ENCODE measurements around the gene SRRM5. TPM values are rescaled to one million over a fixed set of nuclear protein-coding genes. Genes with fewer than 3 reads are reported as not detected.
"Not testable (repeated sequence)": the region's sequence is repeated elsewhere in the genome, so short reads cannot be mapped to it uniquely, and the experiment has no call there.

SRRM5 gene
- total RNA-seq, 3 donors from 2014 or later, result 0.25 to 0.87 (median 0.30) TPM

- no peak for ATAC-seq
- Mint-ChIP-seq H3K4me3 (no peak overlapping the region), H3K36me3 (ENCODE audit: insufficient read depth) (no peaks in the 10 kb centered on the region), H3K9me3 (no peaks in the 10 kb centered on the region), H3K27me3 (ENCODE audit: low read depth) (peaks cover 29% of the 10 kb centered on the region), H3K4me1 (ENCODE audit: low read depth) (peaks cover 6% of the 10 kb centered on the region)
- DNase-seq, result no peak
These were observed 23.1 kb downstream of the SRRM5 start for GRCh38 chr19:43634872-43635560.

GRCh38 chr19:43635561-43635940 is 23.7 kb downstream of the SRRM5 start:
- H3K9me3 Mint-ChIP-seq; H3K36me3 Mint-ChIP-seq (ENCODE audit: insufficient read depth); H3K4me3 Mint-ChIP-seq; DNase-seq; ATAC-seq; H3K4me1 Mint-ChIP-seq (ENCODE audit: low read depth): not testable (repeated sequence)
- H3K27me3 Mint-ChIP-seq (ENCODE audit: low read depth), result peaks cover 33% of the 10 kb centered on the region

GRCh38 chr19:43636121-43636683 is 24.3 kb downstream of the SRRM5 start:
- no peak for ATAC-seq
- Mint-ChIP-seq H3K36me3 (ENCODE audit: insufficient read depth) (no peaks in the 10 kb centered on the region), H3K27me3 (ENCODE audit: low read depth) (peaks cover 36% of the 10 kb centered on the region), H3K4me1 (ENCODE audit: low read depth) (peaks cover 10% of the 10 kb centered on the region), H3K9me3 (no peaks in the 10 kb centered on the region), H3K4me3 (no peak overlapping the region)
- DNase-seq, result no peak

GRCh38 chr19:43638214-43638994 is 26.5 kb downstream of the SRRM5 start:
- Mint-ChIP-seq H3K36me3 (ENCODE audit: insufficient read depth) (no peaks in the 10 kb centered on the region), H3K4me1 (ENCODE audit: low read depth) (peaks cover 10% of the 10 kb centered on the region), H3K9me3 (no peaks in the 10 kb centered on the region), H3K27me3 (ENCODE audit: low read depth) (peaks cover 40% of the 10 kb centered on the region), H3K4me3 (peak overlapping the region; percentile 76)
- DNase-seq (no peak), ATAC-seq (no peak)

- H3K4me1 Mint-ChIP-seq (ENCODE audit: low read depth), result peaks cover 10% of the 10 kb centered on the region
- no peak for DNase-seq
- H3K27me3 Mint-ChIP-seq (ENCODE audit: low read depth), result peaks cover 39% of the 10 kb centered on the region
- H3K4me3 Mint-ChIP-seq, result peak overlapping the region; percentile 76
- no peaks in the 10 kb centered on the region for H3K36me3 Mint-ChIP-seq (ENCODE audit: insufficient read depth)
- ATAC-seq, result no peak
- H3K9me3 Mint-ChIP-seq, result no peaks in the 10 kb centered on the region
These were observed 27.2 kb downstream of the SRRM5 start for GRCh38 chr19:43638995-43639518.

- no peaks in the 10 kb centered on the region for H3K36me3 Mint-ChIP-seq (ENCODE audit: insufficient read depth)
- peak; percentile 90 to 91 for ATAC-seq
- peak within 1 kb of the TSS; percentile 76 for H3K4me3 Mint-ChIP-seq
- peaks cover 39% of the 10 kb centered on the region for H3K27me3 Mint-ChIP-seq (ENCODE audit: low read depth)
- no peaks in the 10 kb centered on the region for H3K9me3 Mint-ChIP-seq
- H3K4me1 Mint-ChIP-seq (ENCODE audit: low read depth), result peaks cover 10% of the 10 kb centered on the region
- peak; percentile 35 for DNase-seq
These were observed 27.9 kb downstream of the SRRM5 start, which contains the start of gene CADM4 for GRCh38 chr19:43639519-43640423. Gene CADM4 (minus strand): TSS chr19:43639850. CDS start chr19:43639790, 60 bp downstream.

GRCh38 chr19:43640424-43640757 is 28.5 kb downstream of the SRRM5 start:
- Mint-ChIP-seq H3K4me1 (ENCODE audit: low read depth) (peaks cover 10% of the 10 kb centered on the region), H3K36me3 (ENCODE audit: insufficient read depth) (no peaks in the 10 kb centered on the region), H3K9me3 (no peaks in the 10 kb centered on the region), H3K27me3 (ENCODE audit: low read depth) (peaks cover 36% of the 10 kb centered on the region), H3K4me3 (peak overlapping the region; percentile 75)
- ATAC-seq (no peak), DNase-seq (no peak)

GRCh38 chr19:43641333-43641732 is 29.4 kb downstream of the SRRM5 start:
- H3K9me3 Mint-ChIP-seq, result peaks cover 2% of the 10 kb centered on the region
- H3K4me1 Mint-ChIP-seq (ENCODE audit: low read depth), result peaks cover 10% of the 10 kb centered on the region
- peaks cover 35% of the 10 kb centered on the region for H3K27me3 Mint-ChIP-seq (ENCODE audit: low read depth)
- ATAC-seq (no peak), DNase-seq (no peak)
- peak overlapping the region; percentile 58 for H3K4me3 Mint-ChIP-seq
- H3K36me3 Mint-ChIP-seq (ENCODE audit: insufficient read depth), result peaks cover 3% of the 10 kb centered on the region

GRCh38 chr19:43642531-43642930 is 30.6 kb downstream of the SRRM5 start:
- Mint-ChIP-seq H3K4me3 (no peak overlapping the region), H3K36me3 (ENCODE audit: insufficient read depth) (peaks cover 6% of the 10 kb centered on the region), H3K4me1 (ENCODE audit: low read depth) (peaks cover 10% of the 10 kb centered on the region), H3K9me3 (peaks cover 5% of the 10 kb centered on the region), H3K27me3 (ENCODE audit: low read depth) (peaks cover 29% of the 10 kb centered on the region)
- DNase-seq, result no peak
- ATAC-seq, result no peak

GRCh38 chr19:43643326-43643725 is 31.4 kb downstream of the SRRM5 start:
- ATAC-seq, result no peak
- Mint-ChIP-seq H3K36me3 (ENCODE audit: insufficient read depth) (peaks cover 6% of the 10 kb centered on the region), H3K4me1 (ENCODE audit: low read depth) (peaks cover 10% of the 10 kb centered on the region), H3K27me3 (ENCODE audit: low read depth) (peaks cover 24% of the 10 kb centered on the region), H3K9me3 (peaks cover 5% of the 10 kb centered on the region), H3K4me3 (no peak overlapping the region)
- DNase-seq, result no peak

GRCh38 chr19:43644181-43644580 is 32.3 kb downstream of the SRRM5 start:
- peaks cover 6% of the 10 kb centered on the region for H3K4me1 Mint-ChIP-seq (ENCODE audit: low read depth)
- no peak overlapping the region for H3K4me3 Mint-ChIP-seq
- peaks cover 5% of the 10 kb centered on the region for H3K9me3 Mint-ChIP-seq
- DNase-seq (no peak), ATAC-seq (no peak)
- peaks cover 15% of the 10 kb centered on the region for H3K27me3 Mint-ChIP-seq (ENCODE audit: low read depth)
- peaks cover 6% of the 10 kb centered on the region for H3K36me3 Mint-ChIP-seq (ENCODE audit: insufficient read depth)

- Mint-ChIP-seq H3K27me3 (ENCODE audit: low read depth) (no peaks in the 10 kb centered on the region), H3K36me3 (ENCODE audit: insufficient read depth) (peaks cover 6% of the 10 kb centered on the region), H3K4me1 (ENCODE audit: low read depth) (no peaks in the 10 kb centered on the region), H3K4me3 (no peak overlapping the region), H3K9me3 (peaks cover 5% of the 10 kb centered on the region)
- DNase-seq (no peak), ATAC-seq (no peak)
These were observed 36.7 kb downstream of the SRRM5 start for GRCh38 chr19:43648633-43649032.

GRCh38 chr19:43649514-43649913 is 37.6 kb downstream of the SRRM5 start:
- H3K27me3 Mint-ChIP-seq (ENCODE audit: low read depth), result no peaks in the 10 kb centered on the region
- peaks cover 7% of the 10 kb centered on the region for H3K36me3 Mint-ChIP-seq (ENCODE audit: insufficient read depth)
- ATAC-seq, result no peak
- no peak for DNase-seq
- H3K4me1 Mint-ChIP-seq (ENCODE audit: low read depth), result no peaks in the 10 kb centered on the region
- H3K9me3 Mint-ChIP-seq, result peaks cover 5% of the 10 kb centered on the region
- H3K4me3 Mint-ChIP-seq, result no peak overlapping the region

GRCh38 chr19:43650276-43650675 is 38.4 kb downstream of the SRRM5 start:
- H3K36me3 Mint-ChIP-seq (ENCODE audit: insufficient read depth), result peaks cover 10% of the 10 kb centered on the region
- H3K9me3 Mint-ChIP-seq; H3K27me3 Mint-ChIP-seq (ENCODE audit: low read depth); ATAC-seq; H3K4me1 Mint-ChIP-seq (ENCODE audit: low read depth); H3K4me3 Mint-ChIP-seq; DNase-seq: not testable (repeated sequence)

Measured in activated T-cell treated with anti-CD3 and anti-CD28 coated beads, Interleukin-2, amount 50 U/mL, for 4 hours (primary cell).